Stimulated activated CD4-positive, alpha-beta T cell treated with anti-CD3 and anti-CD28 coated beads, Interleukin-1b, Interleukin-23, amount 100 ng/mL, for 48 hours (primary cell): ENCODE measurements around the gene LAGE3.

Experiments
- DNase-seq: peaks from one replicate; pipeline ENCODE4 v3.0.0-alpha.2; 2020

The LAGE3 gene, protein sequence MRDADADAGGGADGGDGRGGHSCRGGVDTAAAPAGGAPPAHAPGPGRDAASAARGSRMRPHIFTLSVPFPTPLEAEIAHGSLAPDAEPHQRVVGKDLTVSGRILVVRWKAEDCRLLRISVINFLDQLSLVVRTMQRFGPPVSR

DNA sequence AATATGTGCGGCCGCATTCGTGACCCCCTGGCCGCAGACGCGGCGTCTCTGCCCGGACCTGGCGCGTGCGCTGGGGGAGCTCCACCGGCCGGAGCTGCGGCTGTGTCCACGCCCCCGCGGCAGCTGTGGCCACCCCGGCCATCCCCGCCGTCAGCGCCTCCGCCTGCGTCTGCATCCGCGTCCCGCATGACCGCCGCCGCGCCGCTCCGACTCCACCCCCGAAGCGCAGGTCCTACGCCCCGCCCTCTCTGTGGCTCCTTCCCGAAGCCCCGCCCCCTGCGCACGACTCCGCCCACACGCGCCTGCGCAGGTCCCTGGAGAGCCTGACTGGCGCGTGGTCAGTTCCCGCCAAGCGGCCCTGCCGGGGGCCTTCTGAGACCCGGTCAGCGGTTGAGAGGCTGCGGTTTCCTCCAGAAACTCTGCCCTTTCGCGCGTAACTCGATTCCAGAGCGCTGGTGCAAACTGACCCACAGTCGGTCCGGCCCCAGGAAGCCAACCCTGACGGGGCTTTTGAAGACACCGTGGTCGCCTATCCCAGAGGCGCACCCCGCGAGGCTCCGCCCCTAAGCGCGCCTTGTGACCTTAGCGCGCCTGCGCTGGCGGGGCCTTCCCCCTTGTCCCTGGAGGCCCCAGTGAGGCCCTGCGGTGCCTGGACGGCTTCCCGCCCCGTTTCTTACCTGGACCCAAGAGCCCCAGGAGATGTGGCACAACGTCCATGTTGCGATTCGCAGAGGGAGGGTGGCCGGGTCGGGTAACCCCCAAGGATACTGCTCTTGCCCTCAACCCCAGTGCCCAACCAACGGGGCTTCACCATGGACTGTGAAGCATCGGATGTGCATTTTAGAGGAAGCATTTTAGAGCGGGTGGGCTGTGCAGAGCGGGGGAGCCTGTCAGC, at the start of gene LAGE3:
TSS of gene LAGE3 (minus strand) at position 554 of the 895 bp plus-strand sequence. CDS start at position 188, 366 bp downstream.
- DNase-seq = peak; percentile 93

DNA sequence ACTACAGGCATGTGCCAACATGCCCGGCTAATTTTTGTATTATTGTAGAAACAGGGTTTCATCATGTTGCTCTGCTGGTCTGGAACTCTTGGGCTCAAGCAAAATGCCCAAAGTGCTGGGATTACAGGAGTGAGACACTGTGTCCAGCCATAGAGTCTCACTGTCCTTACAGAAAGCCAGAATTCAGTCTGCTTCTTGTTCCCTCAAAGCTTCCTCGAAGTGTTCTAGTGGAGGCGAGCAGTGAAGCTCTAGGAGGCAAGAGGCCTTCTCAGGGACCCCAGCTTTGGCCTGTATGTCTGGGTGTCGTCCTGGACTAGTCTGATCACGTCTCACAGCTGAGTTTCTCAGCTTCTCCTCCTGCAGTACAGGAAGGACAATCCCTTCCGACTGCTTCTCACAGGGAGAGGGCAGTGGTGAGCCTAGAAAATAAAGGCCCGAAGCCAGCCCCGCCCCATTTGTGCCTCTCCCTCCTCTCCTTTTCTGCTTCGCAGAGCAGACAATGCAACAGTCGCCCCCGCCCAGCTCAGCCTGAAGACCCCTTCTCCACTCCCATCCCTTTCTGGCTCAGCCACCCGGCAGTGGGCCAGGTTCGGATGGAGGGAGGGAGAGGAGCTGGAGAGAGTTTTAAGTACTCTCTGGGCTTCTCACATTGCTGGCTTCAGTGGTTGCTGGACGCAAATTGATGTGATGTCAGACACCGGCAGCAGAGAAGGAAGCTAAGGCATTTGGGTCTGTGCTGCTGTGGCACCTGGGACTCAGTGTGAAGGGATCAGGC, 48.0 kb upstream of the LAGE3 start:
- peak; percentile 57 for DNase-seq

DNA sequence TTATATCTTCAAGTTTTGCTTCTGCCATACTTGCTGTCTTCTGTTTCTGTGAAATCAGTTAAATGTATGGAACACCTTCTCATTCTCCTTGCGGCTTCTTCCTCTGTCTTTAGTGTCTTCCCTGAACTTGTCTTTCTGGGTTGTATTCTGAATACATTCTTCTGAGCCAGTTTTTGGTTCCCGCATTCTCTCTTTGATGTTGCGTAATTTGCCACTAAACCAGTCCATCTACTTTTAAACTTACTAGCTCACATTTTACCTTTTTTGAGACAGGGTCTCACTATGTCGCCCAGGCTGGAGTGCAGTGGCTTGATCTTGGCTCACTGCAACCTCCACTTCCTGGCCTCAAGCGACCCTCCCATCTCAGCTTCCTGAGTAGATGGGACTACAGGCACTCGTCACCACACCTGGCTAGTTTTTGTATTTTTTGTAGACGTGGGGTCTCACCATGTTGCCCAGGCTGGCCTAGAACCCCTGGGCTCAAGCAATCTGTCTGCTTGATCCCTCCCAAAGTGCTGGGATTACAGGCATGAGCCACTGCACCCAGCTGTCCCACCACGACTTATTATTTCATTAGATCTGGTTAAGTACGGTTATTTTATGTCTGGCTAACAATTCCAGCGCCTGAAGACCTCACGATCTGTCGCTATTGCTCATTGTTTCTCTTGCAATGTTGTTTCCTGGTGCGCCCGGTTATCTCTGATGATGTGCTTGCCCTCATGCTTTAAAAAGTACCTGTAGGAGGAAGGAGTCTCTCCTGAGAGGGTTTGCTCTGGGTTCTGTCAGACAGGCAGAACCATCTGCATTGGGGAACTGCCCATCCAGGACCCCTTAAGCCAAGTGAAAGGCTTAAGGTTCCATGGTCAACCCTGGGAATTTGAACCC, 46.8 kb upstream of the LAGE3 start:
- no peak for DNase-seq

DNA sequence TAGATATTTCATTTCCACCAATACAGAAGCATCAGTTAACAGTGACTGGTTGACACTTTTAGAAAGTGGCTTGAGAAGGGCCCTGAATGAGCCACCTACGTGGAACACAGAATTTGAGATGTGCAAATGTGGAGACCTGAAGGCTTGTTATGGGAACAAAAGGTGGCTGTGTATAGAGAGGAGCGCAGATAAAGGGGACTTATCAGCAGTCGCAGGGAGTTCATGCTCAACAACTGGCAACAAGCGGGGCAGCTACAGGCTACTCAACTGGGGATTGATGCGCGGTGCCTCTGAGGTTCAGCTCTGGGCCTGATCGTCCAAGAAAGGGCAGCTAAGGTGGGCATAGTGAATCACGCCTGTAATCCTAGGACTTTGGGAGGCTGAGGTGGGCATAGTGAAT, 40.3 kb upstream of the LAGE3 start:
- DNase-seq = no peak

DNA sequence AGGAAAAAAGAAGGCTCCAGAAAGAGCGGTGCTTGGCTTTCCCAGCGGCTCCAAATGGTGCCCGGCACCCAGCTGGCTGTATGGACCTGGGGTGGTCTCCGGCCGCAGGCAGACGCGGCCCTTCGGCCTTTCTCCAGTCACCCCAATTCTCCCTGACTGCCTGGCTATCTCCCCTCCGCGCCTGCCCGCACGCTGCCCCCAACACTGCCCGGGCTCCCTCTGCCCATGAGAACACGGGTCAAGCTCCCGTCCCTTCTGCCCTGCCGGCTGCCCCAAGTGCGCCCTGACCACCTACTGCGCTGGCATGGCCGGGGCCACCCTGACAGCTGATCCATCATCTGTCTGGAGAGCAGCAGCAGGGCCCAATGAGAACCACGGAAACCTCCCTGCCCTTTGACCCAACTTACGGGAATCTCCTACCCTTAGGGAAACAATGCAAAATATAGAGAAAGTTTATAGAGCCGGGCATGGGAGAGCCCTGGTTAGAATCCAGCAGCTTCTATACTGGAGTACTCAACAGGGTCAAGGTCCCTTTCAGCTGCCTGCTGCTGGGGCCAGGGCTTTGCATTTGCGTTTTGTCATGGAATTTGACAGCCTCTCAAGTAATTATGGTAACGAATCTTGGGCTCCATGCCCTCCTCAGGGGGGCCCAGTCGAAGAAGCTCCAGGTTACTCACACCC, 38.2 kb upstream of the LAGE3 start:
- DNase-seq = no peak

DNA sequence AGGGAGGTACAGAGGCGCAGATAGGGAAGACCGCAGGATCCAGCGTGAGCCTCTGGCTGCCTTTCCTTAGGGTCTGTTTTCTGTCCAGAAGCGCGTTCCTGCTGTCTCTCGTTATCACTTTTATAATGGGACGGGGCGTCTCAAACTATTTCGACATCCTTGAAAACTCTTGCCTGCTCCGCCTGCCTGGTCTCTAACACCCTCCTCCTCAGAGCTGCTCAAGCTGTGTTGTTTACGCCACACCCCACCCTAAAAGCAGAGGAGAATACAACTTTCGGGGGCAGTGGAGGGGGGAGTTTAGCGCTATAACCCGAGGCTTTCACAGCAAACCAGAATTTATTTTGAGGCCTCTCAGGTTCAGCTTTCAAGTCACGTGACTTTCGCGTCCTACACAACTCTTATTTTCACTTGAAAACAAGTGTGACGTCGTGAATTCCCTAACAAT, 37.6 kb upstream of the LAGE3 start:
- DNase-seq = no peak

DNA sequence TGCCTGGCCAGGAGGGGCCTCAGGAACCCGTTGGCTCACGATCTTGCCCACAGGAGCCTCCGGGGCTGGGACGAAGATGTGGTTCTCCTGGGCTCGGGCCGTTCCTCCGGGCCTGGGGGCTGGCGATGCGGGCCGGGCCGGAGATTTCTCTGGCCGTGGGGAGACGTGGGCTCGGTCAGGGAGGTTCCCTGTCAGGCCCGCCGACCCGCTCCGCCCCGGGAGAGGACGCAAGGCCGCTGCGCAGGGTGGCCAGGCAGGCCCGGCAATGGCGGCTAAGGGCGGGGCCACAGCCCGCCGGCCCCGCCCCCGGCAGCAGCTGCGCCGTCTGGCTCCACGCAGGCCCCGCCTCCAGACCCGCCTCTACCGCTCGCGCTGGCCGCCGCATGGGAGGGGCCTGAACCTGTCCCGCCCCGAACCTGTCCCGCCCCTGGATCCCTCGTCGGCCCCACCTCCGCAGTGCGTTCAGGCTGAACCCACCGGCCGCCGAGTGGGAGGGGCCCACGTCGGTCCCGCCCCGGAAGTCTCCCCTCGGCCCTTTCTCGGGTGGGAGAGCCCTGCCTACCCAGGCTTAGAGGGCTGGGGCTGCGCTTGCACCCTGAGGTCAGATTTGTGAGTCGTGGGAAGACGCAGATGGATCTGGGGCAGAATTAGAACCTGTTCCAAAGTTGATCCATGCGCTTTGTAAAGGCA, 37.0 kb upstream of the LAGE3 start, which contains the start of gene FAM3A:
TSS of gene FAM3A (minus strand) at position 267 of the 690 bp plus-strand sequence. CDS start 460 bp downstream, outside the sequence.
- DNase-seq = peak; percentile 93

DNA sequence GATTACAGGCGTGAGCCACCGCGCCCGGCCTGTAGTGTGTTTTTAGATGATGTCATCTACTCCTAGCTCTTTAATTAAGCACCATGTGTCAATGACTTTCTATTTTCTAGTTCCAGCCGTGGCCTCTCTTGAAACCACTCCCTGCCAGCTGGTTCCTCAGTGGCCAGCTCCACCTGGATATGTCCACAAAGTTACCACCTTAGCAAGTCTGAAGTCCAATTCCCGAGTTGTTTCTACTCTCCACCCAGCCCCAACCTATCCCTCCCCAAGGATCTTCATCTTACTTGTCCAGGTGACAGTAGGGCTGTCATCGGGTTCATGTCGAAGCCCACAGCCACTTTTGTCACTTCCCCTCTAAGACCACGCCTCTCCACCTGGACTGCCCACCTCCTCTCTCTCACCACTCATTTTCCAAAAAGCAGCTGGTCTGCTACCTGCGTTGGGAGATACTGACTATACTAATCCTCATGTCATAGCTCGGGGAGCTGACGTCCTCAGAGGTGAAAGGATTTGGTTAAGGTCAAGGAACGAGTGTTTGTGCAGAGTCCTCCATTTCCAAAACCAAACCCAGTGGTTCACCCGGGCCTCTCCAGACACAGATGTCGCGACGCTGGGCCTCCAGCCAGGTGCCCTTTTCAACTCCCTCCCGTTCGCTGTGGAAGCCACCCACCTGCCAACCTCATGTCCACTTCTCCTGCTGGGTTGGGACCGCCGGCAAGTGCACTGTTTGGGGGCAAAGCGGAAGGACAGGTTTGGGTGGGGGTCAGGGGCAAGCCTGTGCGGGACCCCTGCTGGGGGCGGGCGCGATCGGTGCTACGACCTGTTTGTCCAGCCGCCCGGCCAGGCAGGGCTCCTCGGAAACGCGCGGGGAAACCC, 36.2 kb upstream of the LAGE3 start:
- peak; percentile 24 for DNase-seq

DNA sequence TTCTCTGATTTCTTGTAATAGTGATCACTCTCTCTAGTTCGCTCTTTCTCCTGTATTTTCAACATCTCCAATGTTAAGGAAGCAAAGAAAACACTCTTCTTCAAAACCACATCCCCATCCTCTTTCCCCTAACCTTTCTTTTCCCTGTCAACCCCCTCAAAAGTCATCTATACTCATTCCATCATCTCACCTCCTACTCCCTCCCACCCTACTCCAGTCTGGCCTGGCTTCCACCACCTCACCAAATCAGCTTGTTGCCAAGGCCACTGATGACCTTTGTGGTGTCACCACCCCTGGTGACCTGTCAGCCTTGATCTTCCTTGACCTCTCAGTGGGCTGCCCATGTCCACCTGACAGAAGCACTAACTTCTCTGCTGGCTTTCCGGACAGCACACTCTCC, 34.6 kb upstream of the LAGE3 start:
- no peak for DNase-seq

DNA sequence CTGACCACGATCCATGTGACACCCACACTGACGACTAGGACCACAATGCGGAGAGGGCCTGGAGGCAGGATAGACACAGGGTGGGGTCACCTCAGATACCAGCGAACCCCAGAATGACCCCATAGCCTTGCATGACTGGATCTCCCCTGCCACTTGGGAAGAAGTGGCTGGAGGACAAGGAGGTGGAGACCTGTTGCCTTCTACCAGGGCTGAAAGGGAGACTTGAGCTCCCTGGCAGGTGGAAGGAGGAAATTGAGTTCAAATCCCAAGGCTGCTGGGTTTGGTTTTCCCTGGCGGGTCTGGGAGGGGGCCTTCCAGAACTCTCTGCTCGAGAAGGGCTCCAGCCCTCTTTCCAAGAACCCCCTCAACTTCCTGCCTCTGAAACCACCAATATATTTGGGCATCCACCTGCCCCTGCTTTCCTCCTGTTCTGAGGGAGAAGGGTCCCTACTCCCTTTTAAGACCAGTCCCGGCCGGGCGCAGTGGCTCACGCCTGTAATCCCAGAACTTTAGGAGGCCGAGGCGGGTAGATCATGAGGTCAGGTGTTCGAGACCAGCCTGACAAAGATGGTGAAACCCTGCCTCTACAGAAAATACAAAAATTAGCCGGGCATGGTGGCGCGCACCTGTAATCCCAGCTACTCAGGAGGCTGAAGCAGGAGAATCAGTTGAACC, 33.9 kb upstream of the LAGE3 start:
- DNase-seq = no peak

DNA sequence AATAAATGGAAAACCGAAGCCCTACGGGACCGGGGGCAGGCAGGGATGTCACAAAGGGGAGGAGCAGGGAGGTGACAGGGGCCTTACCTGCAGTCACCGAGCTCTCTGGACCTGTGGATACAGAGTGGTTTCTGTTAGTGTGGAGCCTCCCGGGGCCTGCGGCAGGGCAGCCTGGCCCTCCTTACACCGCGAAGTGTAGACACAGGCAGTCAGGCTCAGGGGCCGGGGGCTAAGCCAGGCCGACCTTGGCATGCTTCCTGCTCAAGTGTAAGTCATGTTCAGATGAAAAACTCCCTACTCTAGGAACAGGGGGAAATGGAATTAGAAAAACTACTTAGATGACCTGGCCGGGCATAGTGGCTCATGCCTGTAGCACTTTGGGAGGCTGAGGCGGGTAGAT, 32.7 kb upstream of the LAGE3 start:
- no peak for DNase-seq

DNA sequence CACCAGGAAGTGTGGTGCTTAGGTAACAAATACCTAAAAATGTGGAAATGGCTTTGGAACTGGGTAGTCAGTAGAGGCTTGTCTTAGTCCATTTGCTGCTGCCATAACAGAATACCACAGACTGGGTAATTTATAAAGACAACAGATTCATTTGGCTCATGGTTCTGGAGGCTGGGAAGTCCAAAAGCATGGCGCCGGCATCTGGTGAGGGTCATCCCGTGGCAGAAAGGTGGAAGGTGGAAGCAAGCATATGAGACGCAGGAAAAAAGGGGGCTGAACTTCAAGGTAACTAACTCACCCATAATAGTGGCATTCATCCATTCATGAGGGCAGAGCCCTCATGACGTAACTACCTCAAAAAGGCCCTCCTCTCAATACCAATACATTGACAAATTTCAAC, 30.4 kb upstream of the LAGE3 start:
- no peak for DNase-seq

DNA sequence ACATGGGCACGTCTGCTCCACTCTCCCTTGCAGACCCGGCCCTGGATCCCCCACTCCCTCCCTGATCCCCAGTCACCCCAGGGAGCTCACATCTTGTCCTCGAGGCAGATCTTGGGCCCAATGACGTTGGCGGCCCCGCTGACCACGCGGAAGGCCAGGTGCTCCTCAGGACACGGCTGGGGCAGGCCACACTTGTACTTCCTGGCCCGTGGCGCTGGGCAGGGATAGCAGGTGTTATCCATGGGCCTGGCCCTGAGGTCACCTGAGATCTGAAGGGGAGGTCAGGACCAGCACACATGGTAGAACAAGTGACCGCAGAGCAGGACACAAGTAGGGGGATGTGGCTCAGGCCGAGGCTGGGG, 29.3 kb upstream of the LAGE3 start:
- no peak for DNase-seq

DNA sequence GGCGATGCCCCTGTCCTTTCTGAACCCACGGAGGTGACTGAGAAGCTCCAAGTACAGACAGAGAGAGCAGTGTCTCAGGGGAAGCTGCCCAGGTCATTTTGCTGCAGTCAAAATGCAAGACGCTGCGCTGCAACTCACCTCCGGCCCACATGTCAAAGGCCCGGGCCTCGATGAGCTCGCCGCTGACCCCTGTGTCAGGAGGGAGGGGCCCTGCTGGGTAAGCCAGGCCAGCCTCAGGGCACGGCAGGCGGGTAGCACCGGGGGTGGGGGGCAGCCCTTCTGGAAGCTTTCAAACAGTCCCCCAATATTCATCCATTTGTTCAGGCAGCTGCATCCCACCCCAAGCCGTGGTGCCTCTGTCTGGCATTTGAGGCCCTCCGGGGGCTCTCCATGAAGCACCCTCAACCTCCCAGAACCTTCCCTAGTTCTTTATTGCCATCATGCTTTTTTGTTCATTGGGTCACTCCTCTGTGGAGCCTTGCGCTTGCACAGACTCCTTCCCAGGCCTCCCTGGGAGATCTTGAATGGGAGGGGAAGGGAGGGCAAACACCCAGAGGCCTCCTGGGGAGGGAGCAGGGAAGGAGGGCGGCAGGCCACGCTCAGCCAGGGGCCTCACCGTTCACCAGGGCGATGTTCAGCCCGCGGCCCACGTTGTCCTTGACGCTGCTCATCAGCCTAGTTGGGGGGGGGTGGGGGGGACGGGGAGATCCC, 28.7 kb upstream of the LAGE3 start:
- DNase-seq = no peak

DNA sequence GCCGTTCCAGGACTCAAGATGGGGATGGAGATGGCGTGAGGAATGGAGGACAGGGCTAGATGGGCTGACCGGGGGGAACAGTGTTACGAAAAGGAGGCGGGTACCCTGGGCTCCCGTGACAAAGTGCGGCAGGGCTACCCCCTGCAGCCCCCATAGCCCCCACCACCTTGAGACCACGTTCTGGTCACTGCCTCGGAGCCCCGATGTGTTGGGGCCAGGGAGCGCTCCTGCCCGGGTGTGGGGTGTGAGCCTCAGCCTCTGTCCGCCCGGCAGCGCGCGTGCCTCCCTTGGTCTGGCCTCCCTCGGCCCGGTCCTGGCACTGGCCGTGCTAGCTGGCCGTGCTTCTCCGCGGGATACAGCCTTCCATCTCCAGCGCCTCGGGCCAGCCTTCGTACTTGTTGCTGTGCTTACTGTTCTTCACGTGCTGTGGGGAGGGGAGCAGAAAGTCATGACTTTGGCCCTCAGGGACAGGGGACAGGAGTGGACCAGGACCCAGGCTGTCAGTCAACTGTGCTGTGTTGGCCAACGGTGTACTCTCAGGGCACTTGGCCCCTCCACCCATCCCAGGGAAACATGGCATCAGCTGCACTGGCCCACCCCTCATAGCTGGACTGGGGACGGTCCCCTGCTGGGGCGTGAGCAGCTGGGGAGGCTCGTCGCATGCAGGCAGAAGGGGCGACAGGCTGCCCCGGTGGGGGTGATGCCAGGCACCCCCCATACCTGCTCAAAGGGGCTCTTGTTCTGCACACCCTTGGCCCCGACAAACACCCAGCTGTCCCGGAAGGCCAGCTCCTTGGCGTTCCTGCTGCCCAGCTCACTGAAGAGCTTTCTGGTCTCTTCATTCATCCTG, 27.6 kb upstream of the LAGE3 start:
- no peak for DNase-seq

DNA sequence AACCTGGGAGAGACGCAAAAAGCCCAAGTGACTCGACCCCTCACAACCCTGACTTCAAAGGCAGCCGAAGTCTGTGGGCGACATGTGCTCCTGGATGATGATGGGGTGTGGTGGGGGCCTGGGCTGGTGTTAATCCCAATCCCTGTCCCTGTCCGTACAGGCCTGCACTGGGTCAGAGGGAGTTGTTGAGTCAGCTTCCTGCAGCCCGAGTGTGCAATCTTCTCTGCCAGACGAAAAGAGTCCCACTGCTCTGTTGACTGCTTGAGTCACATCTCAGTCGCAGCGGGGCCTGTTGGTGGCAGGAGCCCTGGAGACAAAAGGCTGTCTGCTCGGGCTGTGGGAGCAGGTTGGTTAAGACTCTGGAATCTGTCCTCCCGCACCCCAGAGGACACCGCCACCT, 26.7 kb upstream of the LAGE3 start:
- no peak for DNase-seq

DNA sequence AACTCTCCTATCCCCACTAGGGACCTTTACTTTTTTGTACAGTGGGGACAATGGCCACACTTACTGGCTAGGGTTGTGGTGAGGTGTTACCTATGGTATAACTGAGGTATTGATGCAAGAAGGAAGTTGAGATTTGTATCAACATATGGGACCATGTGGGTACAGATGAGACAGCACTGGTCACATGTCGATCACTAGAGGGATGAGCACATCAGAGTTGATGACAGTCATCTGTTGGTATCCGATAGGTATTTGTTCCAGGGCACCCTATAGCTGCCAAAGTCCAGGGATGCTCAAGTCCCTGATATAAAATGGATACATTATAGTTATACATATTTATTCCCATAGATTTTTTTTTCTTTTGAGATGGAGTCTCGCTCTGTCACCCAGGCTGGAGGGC, 23.9 kb upstream of the LAGE3 start:
- DNase-seq = no peak

DNA sequence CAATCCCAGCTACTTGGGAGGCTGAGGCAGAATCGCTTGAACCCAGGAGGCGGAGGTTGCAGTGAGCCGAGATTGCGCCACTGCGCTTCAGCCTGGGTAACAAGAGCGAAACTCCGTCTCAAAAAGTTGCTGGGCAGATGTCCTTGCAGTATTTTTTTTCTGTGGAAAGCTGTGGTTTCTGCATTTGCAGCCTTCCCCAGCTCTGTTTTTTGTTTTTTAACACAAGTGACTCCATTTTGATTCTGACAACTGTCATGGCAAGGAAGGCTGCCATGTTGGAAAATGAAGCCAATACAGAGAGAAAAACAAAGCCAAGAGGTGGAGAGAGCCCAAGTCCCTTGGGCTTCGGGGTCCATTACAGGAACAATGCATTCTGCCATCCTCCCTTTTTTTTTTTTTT, 23.0 kb upstream of the LAGE3 start:
- DNase-seq = no peak
